Cortex of kidney (tissue), 1 donor: Measurements from ENCODE around the gene DAAM1.

Source experiments
- DNase-seq: peaks from one replicate; lab custom pipeline; 2025; lab: John Stamatoyannopoulos, UW

Gene DAAM1

DNA sequence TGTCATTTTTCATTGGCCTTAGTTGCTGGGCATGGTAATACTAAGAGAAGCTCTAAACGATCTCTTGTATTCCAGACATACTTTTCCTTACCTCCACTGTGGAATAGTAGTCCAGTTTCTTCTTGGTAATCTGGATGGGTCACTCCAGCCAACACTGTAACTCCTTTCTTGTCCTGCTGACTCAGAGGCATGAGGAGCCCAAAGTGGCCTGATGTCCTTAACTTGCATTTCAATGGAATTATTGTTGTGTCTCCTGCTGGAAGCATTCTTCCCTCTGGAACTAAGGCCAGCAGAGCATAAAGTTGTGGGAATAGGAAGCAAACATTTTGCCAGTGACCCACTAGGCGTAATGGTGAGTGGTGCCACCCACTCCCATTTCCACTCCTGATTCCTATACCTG is 33.1 kb downstream of the DAAM1 start:
- no peak for DNase-seq

DNA sequence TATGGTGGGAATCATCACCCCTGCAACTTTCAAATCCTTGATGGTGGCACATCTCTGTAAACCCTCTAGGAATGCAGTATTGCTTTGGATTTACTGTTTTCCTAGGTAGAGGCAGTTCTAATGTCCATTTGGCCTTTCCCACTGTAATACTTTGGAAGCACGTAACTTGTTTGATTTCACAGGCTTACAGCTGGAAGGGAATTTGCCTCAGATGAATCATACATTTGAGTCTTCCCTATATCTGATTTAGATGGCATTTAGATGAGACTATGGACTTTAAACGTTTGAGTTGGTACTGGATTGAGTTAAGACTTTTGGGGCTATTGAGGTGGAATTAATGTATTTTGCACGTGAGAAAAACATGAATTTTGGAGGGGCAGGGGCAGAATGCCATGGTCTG is 35.9 kb downstream of the DAAM1 start:
- DNase-seq: no peak

DNA sequence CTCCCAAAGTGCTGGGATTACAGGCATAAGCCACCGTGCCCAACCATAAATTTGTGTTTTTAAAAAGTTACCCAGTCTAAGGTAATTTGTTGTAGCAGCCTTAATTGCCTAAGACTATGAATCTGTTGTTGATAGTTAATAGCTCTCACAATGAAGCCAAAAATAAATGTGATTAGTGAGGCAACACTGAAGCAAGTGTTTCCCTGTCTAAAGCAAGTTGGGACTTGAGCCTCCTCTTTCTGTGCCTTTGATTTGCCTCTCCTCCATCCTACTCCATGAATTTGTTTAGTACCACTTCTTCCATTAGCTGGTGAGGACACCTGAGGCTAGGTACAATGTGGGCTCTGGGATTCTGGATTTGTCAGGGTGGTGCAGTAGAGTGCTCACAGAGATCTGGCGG is 36.8 kb downstream of the DAAM1 start:
- no peak for DNase-seq

DNA sequence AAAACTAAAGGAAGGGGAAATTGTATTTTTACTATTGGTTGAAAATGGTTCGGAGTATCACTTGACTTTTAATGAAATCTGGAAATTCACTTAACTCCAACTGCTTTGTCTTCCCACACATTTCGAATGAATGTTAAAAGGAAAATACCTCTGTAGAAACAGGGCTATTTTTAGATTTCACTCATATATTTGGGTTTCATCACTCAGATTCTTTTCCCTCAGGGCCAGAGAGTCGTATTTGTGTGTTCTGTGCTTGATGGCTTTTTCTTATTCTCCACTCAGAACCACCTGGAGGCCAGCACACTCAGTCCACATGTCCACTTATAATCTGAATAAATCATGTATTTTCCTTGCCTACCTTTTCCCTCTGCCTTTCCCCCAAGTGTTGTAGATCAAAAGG is 40.0 kb downstream of the DAAM1 start:
- DNase-seq: no peak

DNA sequence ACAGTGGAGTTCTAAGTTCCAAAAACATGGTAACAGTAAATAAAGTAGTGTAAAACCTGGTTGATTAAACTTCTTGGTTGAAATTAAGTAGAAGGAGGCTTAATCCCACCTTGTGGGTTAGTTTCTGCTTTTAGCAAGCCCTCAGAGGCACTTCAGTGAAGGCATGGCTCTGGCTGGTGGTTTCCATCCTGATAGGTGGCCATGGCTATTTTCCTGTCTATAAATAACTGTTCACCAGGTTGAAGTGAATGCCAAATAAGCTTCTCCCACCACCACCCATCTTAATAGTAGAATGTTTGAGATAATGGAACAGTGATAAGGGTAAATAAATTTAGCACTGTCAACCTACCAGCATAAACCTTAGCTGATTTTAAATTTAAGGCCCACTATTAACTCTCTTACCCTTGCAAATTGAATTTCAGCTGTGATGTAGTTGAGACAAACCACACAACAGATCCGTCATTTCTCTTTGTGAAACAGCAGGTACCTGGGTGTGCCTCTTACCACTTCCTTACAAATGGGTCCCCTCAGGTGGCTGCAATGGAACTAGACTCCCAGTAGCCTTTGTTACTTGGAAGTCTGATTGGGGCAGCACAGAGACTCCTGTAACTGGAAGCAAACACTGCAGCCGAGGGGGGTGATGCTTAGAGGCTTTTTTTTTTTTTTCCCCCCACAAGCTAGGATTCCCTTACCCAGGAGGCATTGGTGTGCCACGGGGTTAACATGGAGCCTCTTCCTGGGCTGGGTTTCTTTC is 41.4 kb downstream of the DAAM1 start:
- DNase-seq: no peak

DNA sequence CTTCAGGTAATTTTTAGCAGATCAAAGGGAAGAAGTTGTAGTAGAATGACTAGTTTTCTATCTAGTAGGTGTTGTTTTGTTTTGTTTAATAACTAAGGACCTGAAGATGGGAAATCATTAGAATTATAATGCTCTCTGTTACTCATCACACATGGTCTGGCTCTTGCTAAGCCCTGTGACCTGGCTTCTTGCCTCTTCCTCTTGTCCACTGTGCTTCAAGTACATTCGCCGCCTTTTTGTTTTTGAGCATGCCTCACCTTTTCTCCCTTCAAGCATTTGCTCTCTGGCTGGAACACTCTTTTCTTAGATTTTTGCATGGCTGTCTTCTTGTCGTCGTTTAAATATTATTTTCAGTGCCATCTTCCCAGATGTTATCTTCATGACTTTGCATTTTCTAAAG is 47.7 kb downstream of the DAAM1 start:
- no peak for DNase-seq

DNA sequence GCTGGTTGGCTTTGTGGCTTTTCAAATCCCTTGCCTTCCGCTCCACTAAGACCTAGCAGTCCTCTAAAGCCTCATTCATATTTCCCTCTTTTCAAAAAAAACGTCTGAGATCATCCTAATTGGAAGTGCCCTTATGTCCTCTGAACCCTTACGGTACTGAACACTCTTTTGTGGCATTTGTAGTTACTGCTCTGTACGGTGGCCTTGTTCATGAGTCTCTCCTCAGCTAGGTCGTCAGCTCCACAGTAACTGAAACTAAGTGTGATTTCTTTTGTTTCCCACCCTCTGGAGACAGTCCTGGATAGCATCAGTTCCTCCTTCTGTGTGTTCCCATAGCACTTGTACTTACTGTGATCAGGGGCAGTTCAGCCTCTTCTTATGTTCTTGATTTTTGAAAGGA is 49.7 kb downstream of the DAAM1 start:
- DNase-seq: no peak

DNA sequence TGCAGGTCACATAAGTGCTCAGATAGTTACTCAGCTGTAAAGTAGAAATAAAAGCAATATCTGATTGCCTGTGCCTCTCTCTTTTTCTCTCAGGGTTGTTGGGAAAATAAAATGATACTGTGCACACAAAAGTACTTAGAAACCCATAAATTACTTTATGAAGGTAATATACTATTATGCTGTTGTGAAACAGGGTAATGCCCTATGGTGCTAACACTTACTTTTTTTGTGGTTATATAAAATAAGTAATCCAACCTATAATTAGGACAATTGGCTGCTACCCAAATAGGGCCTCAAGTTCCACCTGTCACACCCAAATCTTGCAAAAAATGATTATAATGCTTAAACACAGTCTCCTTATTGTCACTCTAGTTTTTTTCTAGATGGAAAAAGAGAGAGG is 50.6 kb downstream of the DAAM1 start:
- no peak for DNase-seq

DNA sequence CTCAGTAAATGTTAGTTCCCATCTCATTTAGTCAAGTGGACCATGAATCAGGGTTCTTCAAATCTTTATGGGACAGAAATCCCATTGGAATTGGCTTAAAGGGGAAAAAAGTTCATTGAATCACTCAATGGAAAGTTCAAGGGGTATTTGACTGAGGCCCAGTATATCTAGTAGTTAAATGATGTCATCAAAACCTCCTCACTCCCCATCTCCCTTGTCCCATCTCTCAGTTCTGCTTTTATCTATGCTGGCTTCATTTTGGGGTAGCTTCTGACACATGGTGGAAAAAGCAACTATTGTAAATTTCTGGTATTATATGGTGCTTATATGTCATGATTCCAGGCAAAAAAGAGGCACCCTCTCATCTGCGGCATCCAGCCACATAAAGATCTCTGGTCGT is 51.9 kb downstream of the DAAM1 start:
- no peak for DNase-seq

DNA sequence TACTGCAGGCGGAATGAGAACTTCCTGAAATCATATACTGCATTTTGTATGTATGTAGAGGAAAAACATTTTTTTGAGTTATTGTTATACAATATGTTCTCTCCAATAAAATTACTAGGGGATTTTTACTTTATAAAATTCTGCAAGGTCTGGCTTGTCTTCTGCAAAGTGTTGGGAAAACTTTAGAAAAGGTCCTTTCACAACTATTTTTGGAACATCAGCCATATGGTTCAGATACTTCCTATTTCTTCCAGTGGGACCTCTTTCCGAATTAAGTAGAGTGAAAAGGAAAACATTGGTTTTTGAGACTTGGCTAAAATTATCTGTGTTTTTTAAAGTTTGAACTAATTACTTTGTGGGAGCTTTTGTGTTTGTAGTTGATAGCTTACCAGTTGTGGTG is 52.7 kb downstream of the DAAM1 start:
- DNase-seq: no peak

DNA sequence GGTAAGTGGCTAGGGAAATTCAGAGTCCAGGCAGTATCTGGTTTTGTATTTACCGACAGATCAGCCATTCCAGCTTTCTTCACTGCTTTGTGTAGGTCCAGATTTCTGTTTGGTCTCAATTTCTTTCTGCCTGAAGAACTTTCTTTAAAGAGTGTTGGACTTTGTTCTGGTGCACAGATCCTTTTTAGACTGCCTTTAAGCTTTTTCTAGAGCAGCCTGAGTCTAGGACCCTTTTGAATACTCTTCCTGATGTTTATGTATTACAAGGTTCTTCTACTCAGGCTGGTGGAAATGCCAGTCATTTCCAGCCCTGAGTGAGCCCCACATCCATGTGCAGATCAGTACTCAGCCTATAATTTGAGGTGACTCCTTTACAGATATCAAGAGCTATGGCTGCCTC is 54.7 kb downstream of the DAAM1 start:
- DNase-seq: no peak

DNA sequence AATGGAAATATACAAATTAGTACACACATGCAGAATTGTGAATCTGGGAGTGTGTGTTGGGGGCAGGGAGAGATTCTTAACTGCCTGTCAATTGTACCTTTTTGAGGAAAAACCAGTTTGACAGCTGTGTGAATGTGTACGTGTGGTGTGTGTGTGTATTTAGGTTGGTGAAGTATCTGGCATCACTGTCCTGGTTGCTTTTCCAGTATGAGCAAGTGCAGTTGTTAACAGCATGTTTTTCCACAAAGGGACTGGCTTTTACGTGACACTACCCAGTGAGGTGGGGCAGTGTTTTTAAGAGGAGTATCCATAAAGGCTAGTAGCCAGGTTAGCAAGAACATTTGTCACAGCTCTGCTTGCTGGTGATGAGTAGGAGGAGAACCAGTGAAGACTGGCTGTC is 56.1 kb downstream of the DAAM1 start:
- DNase-seq: no peak

DNA sequence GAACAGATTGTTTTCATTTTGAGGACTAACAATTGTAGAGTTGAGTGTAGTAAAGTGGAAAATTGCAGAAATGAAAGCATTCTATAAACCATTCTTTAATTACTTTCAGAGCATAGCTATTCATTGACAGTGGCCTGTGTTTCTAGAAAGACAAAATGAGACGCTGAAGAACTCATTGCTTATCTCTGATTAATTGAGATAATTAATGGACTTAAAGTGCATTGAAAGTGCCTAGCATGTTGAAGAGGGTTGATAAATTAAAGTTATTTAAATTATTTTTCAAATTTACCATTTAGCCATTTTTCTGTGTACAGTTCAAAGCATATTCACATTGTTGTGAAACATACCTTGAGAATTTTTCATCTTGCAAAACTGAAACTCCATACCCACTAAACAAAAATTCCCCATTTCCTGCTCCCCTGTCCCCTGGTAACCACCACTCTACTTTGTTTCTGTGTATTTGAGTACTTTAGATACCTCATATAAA is 57.4 kb downstream of the DAAM1 start:
- DNase-seq: no peak

DNA sequence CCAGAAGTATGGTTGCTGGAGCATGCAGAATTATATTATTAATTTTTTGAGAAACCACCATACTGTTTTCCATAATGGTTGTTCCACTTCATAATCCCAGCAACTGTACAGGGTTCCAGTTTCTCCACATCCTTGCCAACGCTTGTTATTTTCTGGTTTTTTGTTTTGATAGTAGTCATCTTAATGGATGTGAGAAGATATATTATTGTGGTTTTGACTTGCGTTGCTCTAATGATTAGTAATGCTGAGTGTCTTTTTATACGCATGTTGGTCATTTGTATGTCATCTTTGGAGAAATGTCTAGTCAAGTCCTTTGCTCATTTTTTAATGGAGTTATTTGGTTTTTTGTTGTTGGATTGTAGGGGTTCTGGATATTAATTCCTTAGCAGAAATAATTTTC is 58.1 kb downstream of the DAAM1 start:
- no peak for DNase-seq

DNA sequence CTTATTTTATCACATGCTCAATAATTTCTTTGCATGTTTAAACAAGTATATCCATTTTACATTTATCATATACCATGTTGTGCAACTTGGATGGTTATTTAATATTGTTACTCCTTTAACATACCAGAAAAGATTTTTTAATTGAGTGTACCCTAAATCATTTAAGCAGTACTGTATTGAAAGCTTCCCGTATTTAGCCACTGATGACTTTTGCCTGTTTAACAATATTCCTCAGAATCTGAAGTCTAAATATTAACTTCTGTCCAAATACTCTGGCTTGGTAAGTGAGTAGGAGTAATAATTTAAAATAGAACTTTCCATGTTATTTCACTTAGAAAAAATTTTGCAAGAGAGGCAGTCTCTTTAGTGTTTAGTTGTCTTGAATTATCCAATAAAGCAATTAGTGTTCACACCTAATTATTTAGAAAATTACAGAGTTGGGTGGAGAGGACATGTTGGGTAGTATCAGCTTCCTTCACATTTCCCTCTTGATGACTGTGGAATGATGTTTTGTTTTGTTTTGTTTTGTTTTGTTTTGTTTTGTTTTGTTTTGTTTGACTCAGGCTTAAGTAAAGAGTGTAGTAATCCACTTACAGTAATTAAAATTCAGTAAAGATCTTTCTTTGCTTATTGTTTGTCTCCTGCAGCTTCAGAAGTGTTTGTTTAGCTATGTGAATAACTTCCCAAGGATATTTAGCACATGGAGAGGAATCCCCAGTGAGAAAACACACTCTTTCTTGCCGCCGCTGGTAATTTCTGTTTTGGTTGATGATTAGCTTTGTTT is 59.5 kb downstream of the DAAM1 start:
- DNase-seq: no peak

DNA sequence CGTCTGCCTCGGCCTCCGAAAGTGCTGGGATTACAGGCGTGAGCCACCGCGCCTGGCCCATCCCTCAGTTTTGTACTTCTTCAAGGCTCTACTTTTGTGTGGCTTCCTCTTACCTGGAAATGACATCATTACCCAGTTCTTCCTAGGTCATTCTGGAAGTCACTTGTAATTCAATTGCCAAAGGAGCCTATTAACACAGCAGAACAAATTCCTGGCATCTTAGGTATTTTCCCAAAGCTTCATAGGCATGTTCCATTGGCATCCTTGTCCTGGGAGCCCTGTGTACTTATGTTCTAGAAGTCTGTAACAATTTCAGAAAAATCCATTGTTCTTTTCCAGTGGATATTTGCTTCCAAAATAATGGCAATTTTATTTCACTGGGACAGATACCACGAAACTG is 60.6 kb downstream of the DAAM1 start:
- DNase-seq: no peak

DNA sequence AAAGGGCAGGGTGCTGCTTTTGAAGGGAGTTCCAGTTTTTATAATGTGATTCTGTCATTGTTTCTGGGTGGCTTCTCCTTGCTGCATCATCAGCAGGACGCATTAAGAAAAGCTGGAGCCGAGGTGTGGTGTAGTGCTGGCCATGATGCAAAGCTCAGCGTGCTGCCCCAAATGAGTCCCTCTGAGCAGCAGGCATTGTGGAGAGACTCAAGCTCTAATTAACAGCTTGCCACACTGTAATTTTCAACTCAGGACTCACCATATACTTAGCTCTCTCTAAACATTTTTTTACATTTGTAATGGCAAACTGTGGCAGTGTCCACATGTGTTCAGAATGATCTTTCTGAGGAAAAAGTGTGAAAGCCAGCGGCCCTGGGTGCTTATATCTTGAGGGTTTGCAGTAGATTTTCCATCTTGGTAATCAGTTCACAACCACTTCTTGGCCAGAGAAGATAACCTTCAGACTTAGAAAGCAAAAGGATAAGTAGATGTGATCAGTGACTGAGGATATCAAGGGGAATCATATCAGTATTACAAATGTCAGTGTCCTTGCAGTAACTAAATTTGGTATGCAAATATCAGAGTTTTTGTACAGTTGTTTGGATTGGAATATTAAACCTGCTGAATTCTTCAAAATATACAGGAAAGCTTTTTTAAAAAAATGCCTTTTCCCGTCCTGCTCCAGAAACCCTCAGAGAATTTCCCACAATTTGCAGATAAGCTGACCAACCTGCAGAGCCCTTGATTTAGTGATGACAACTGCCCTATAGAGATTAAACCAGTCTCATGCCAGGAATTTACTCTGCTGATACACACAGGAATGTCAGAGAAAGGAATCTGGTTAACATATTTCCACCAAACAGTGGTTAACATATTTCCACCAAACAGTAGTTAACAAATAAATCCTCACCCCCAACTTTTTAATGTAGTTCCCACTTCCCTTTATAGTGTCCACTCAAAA is 63.6 kb downstream of the DAAM1 start:
- no peak for DNase-seq

DNA sequence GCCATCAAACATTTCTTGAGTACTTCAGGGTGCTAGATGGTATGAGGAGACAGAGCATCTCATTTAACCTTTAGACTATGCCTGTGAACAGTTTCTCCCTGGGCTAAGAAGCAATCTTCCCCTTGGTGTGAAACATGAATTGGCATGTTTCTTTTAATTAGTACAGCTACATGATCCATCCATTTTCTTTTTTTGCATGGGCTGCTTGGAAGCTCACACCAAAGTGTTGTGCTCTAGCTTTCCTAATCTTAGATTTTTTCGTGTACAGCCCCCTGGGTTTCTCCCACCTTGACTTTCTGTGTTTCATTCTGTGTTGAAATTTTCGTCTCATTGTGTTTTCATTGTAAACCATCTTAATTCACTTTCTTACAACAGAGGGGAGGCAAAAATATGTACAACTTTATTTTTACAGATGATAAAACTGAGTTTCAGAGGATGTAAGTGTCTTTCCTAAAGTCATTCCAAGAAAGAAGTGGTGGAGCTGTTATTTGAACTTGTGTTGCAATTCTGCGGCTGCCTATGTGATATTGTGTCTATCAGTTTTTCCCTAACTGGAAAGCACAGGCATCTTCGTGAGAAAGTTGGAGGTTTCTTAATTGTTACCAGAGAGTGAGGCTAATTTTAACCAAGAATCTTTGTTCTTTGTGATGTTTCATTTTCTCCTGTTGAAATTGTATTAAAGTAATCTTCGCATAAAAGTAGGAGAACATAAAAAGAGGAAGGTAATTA is 64.5 kb downstream of the DAAM1 start:
- DNase-seq: no peak

DNA sequence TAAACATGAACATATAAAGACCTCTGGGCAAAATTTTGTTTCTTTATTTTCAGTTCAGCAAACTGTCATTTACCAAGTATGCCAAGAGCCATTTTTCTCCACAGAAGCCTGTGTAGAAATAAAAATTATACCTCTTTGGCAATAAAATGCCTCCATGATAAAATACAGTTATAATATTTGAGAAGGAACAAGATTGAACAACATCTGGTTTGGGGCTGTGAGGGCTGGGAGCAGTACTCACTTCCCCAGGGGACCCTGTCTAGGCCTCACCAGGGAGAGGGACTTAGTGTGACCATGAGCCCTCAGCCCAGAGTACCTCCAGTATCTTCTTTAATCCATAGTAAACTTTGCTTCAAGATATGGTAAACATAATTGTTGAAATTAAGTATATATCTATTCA is 65.1 kb downstream of the DAAM1 start:
- DNase-seq: no peak

DNA sequence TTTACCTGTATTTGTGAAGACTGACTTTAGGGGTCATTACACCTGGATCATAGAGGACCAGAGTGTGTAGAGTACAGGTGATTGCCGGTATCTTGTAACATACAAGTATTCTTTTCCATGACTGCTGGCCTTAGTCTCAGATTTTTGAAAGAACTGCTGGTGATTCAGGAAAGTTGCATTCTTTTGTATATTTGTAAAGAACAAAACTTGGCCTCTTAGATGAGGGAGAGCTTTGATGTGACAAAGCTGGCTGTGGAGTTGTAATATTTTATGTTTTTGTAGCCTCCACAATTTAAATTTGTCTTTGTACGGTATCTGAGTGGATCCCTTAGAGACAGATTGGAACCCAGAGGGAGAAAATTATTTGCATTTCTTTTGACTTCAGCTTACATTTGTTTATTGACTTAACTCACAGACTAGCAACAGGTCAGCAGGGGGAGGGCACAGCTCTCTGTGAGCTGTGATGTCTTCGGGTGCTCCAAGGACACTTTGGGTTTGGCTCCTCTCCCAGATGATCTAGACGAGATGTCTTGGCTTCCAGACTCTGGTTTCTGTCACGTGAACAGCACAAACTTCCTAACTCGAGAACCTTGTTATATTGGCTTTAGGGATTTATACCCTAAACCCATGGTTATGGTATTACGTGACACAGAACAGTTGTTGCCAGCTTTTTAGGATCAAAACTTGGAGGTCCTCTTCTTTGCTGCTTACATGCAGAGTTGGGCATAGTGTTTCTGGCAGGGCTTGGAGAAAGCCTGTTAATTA is 65.9 kb downstream of the DAAM1 start:
- DNase-seq: no peak
